H4 (cell line): ENCODE measurements around the gene ADGRV1. TPM values are rescaled to one million over a fixed set of nuclear protein-coding genes. Genes with fewer than 3 reads are reported as not detected.
A peak's percentile ranks its signal among the peaks of the same experiment; 100 is the strongest.
"Not testable (repeated sequence)": the region's sequence is repeated elsewhere in the genome, so short reads cannot be mapped to it uniquely, and the experiment has no call there.

ENCODE experiments used
- DNase-seq: peaks from one replicate; pipeline ENCODE4 v3.0.0-alpha.2; 2015; ENCODE audit warnings: low spot score
- total RNA-seq: library from RNA; depleted of rRNA; stranded (reverse); fragments of >200 nt; shearing (Covaris generic); gene quantifications from 2 replicates; pipeline ENCODE4 v1.2.3, GENCODE V29; 2014

ADGRV1 gene
- total RNA-seq, 1 experiment from 2014 or later: 13.0 TPM

GRCh38 chr5:90810211-90810610 is 251.6 kb downstream of the ADGRV1 start:
- no peak for DNase-seq

- no peak for DNase-seq
These were observed 254.8 kb downstream of the ADGRV1 start for GRCh38 chr5:90813392-90813791.

- DNase-seq: not testable (repeated sequence)
These were observed 263.5 kb downstream of the ADGRV1 start for GRCh38 chr5:90822062-90822461.

- DNase-seq: no peak
These were observed 265.8 kb downstream of the ADGRV1 start for GRCh38 chr5:90824436-90824835.

- no peak for DNase-seq
These were observed 271.5 kb downstream of the ADGRV1 start for GRCh38 chr5:90830058-90830457.

- DNase-seq: no peak
These were observed 275.2 kb downstream of the ADGRV1 start for GRCh38 chr5:90833753-90834152.

- no peak for DNase-seq
These were observed 276.1 kb downstream of the ADGRV1 start for GRCh38 chr5:90834711-90835110.

- DNase-seq: peak; percentile 11
These were observed 284.8 kb downstream of the ADGRV1 start for GRCh38 chr5:90843443-90843842.

- no peak for DNase-seq
These were observed 286.3 kb downstream of the ADGRV1 start for GRCh38 chr5:90844931-90845330.

GRCh38 chr5:90845723-90846554 is 287.3 kb downstream of the ADGRV1 start:
- DNase-seq: no peak

GRCh38 chr5:90847606-90848005 is 289.0 kb downstream of the ADGRV1 start:
- not testable (repeated sequence) for DNase-seq

GRCh38 chr5:90849939-90850338 is 291.3 kb downstream of the ADGRV1 start:
- DNase-seq: no peak

GRCh38 chr5:90852531-90852930 is 293.9 kb downstream of the ADGRV1 start:
- no peak for DNase-seq

- no peak for DNase-seq
These were observed 295.2 kb downstream of the ADGRV1 start for GRCh38 chr5:90853750-90854149.

GRCh38 chr5:90854169-90854568 is 295.6 kb downstream of the ADGRV1 start:
- no peak for DNase-seq

- DNase-seq: no peak
These were observed 296.9 kb downstream of the ADGRV1 start for GRCh38 chr5:90855296-90856010.

GRCh38 chr5:90861843-90862586 is 303.4 kb downstream of the ADGRV1 start:
- DNase-seq: no peak

- no peak for DNase-seq
These were observed 306.6 kb downstream of the ADGRV1 start for GRCh38 chr5:90865180-90865579.

- DNase-seq: peak; percentile 19
These were observed 307.7 kb downstream of the ADGRV1 start for GRCh38 chr5:90866333-90866732.

- DNase-seq: no peak
These were observed 308.5 kb downstream of the ADGRV1 start for GRCh38 chr5:90866915-90867731.

GRCh38 chr5:90868799-90869198 is 310.2 kb downstream of the ADGRV1 start:
- DNase-seq: no peak
